CD1c-positive myeloid dendritic cell (primary cell): ENCODE measurements around the gene BARX1.
"Not testable (repeated sequence)": the region's sequence is repeated elsewhere in the genome, so short reads cannot be mapped to it uniquely, and the experiment has no call there.

ENCODE experiments used
- DNase-seq: peaks from one replicate; pipeline ENCODE4 v3.0.0-alpha.2; 2016; ENCODE audit errors: extremely low spot score

BARX1 gene

GRCh38 chr9:93965830-93966577, 10.8 kb upstream of the BARX1 start:
- no peak for DNase-seq

- no peak for DNase-seq
Observed at GRCh38 chr9:93964685-93965084, 9.5 kb upstream of the BARX1 start.

- no peak for DNase-seq
Observed at GRCh38 chr9:93963969-93964368, 8.8 kb upstream of the BARX1 start.

GRCh38 chr9:93963489-93963888, 8.3 kb upstream of the BARX1 start:
- DNase-seq = not testable (repeated sequence)

GRCh38 chr9:93962561-93963440, 7.6 kb upstream of the BARX1 start:
- peak; percentile 92 for DNase-seq

- no peak for DNase-seq
Observed at GRCh38 chr9:93962017-93962416, 6.9 kb upstream of the BARX1 start.

- no peak for DNase-seq
Observed at GRCh38 chr9:93960971-93961841, 6.1 kb upstream of the BARX1 start.

- no peak for DNase-seq
Observed at GRCh38 chr9:93960221-93960970, 5.2 kb upstream of the BARX1 start.

GRCh38 chr9:93959739-93960154, 4.6 kb upstream of the BARX1 start:
- no peak for DNase-seq

GRCh38 chr9:93958819-93959682, 3.9 kb upstream of the BARX1 start:
- DNase-seq = peak; percentile 49

GRCh38 chr9:93958121-93958818, 3.1 kb upstream of the BARX1 start:
- DNase-seq = peak; percentile 10

- no peak for DNase-seq
Observed at GRCh38 chr9:93955981-93956784, 1.0 kb upstream of the BARX1 start.

- no peak for DNase-seq
Observed at GRCh38 chr9:93954434-93955061, 607 bp downstream of the BARX1 start.

GRCh38 chr9:93953496-93954433, 1.4 kb downstream of the BARX1 start:
- DNase-seq = no peak

- DNase-seq = no peak
Observed at GRCh38 chr9:93952784-93953495, 2.2 kb downstream of the BARX1 start.

GRCh38 chr9:93952119-93952783, 2.9 kb downstream of the BARX1 start:
- DNase-seq = no peak
